ENCODE measurements around the gene SYNDIG1.

GRCh38 chr20:24622856-24623255 lies 153.4 kb downstream of the SYNDIG1 start:
- TF ChIP-seq CTCF (IDR thresholded peaks at IDR 0.05), result no peak
- TF ChIP-seq POLR2A (IDR thresholded peaks at IDR 0.05), result no peak
